H1 (cell line): ENCODE measurements around the gene ZNF521.

Source experiments
- CBX8 ChIP-seq: fragments of 300-800, 300-1000 bp; sonication (generic); IDR thresholded peaks from 2 replicates; pipeline ENCODE4 v1.7.1; 2016; ENCODE audit warnings: low read depth, low read length, borderline replicate concordance
- CTCF ChIP-seq, 3 experiments: IDR thresholded peaks; 1 replicate in 2 of 3; 2 replicates in 1 of 3; pipeline versions ENCODE4 v1.5.1 to v1.6.1; 2011; ENCODE audit warnings: low read length in 3 of 3, mild to moderate bottlenecking in 3 of 3, inconsistent platforms in 2 of 3, low read depth in 1 of 3, moderate library complexity in 1 of 3; ENCODE audit not compliant: insufficient read depth in 1 of 3; ENCODE audit errors: control extremely low read depth in 1 of 3
- EP300 ChIP-seq, 2 experiments: IDR thresholded peaks; 1 replicate in 1 of 2; 2 replicates in 1 of 2; pipeline ENCODE4 v1.6.1; 2011 to 2012; ENCODE audit warnings: low read depth in 2 of 2, low read length in 2 of 2, mild to moderate bottlenecking in 2 of 2, borderline replicate concordance in 1 of 2, inconsistent platforms in 1 of 2, moderate library complexity in 1 of 2
- EZH2 ChIP-seq: fragments of 200-600 bp; sonication (generic); IDR thresholded peaks from 2 replicates; pipeline ENCODE4 v1.7.1; 2012; ENCODE audit warnings: low read depth, mild to moderate bottlenecking, moderate library complexity, low read length, inconsistent platforms; ENCODE audit not compliant: severe bottlenecking
- SIN3A ChIP-seq, 2 experiments: IDR thresholded peaks in 1 of 2; conservative IDR thresholded peaks in 1 of 2; 2 replicates each; pipeline ENCODE4 v1.6.1; 2011 to 2012; ENCODE audit warnings: low read length in 2 of 2, improper control_type of control experiment in 1 of 2, low read depth in 1 of 2, mild to moderate bottlenecking in 1 of 2

DNA sequence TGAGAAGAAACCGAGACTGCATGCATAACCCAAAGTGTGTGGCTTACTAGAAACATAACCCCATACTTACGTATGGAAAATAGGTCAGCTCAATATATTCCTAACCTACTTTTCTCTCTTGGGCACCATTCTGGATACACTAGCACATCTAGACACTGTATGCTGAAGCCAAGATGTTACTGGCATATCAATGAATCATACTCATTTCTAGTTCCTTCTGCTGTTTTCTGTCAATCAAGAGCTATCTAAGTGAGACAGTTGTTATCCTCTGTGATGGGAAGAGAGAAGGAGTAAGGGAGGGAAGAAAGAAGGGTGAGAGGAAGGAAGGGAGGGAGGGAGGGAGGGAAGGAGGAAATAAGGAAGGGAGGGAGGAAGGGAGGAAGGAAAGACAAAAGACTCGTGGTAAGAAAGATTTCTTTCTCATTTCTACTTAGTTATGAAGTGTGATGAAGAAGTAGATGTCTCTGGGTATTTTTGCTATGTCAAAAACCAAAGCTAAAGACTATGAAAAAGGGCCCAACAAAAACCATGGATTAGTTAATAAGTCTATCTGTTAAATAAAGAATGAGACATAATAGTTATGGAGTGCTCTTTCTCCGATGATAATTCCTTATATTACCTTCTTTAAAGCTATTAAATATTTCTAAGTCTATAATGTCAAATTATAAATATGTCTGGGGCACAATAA, 248.4 kb downstream of the ZNF521 start:
- no peak for TF ChIP-seq EZH2
- no peak for TF ChIP-seq EP300 (IDR thresholded peaks at IDR 0.05; ENCODE audit: borderline replicate concordance in 1 of 2, low read depth in 2 of 2, low read length in 2 of 2)
- TF ChIP-seq CBX8, result no peak
- no peak for TF ChIP-seq CTCF (IDR thresholded peaks at IDR 0.05; ENCODE audit: control extremely low read depth in 1 of 3, insufficient read depth in 1 of 3, low read depth in 1 of 3, low read length in 3 of 3)
- no peak for TF ChIP-seq SIN3A (conservative IDR thresholded peaks at IDR 0.05 in 1 of 2, IDR thresholded peaks at IDR 0.05 in 1 of 2; ENCODE audit: low read depth in 1 of 2, low read length in 2 of 2)
